Keratinocyte (primary cell): ENCODE measurements around the gene TENT4A. TPM values are rescaled to one million over a fixed set of nuclear protein-coding genes. Genes with fewer than 3 reads are reported as not detected.

Experiments
- DNase-seq: peaks from one replicate; pipeline ENCODE4 v3.0.0-alpha.2; 2011; ENCODE audit warnings: low read depth, missing footprints, low spot score
- FAIRE-seq: peaks from 2 replicates; lab custom pipeline; 2011; peaks lifted over from hg19 to GRCh38; lab: Jason Lieb, UNC
- H2AFZ ChIP-seq: 2 replicates; pipeline ENCODE4 v1.6.0; 2012; ENCODE audit warnings: low read length, control low read depth, inconsistent platforms; ENCODE audit not compliant: control insufficient read depth
- H3K27ac ChIP-seq: 2 replicates; pipeline ENCODE4 v1.5.1; 2011; ENCODE audit warnings: low read length; ENCODE audit not compliant: control insufficient read depth, insufficient read depth
- H3K27me3 ChIP-seq: 3 replicates; pipeline ENCODE4 v1.6.0; 2011; ENCODE audit warnings: low read length; ENCODE audit not compliant: control insufficient read depth, insufficient read depth; ENCODE audit errors: extremely low read depth
- H3K36me3 ChIP-seq, 2 experiments: 2 replicates in 1 of 2; 3 replicates in 1 of 2; pipeline ENCODE4 v1.5.1; 2011; ENCODE audit warnings: low read length in 2 of 2, mild to moderate bottlenecking in 1 of 2; ENCODE audit not compliant: control insufficient read depth in 2 of 2, insufficient read depth in 2 of 2; ENCODE audit errors: extremely low read depth in 1 of 2
- H3K4me1 ChIP-seq: 3 replicates; pipeline ENCODE4 v1.5.1; 2011; ENCODE audit warnings: low read length; ENCODE audit not compliant: control insufficient read depth, insufficient read depth; ENCODE audit errors: extremely low read depth
- H3K4me2 ChIP-seq: 3 replicates; pipeline ENCODE4 v1.6.0; 2011; ENCODE audit warnings: low read depth, low read length; ENCODE audit not compliant: control insufficient read depth, insufficient read depth; ENCODE audit errors: extremely low read depth
- H3K4me3 ChIP-seq, 3 experiments: fragments of 200-600 bp in 1 of 3; sonication (generic) in 1 of 3; 2 replicates in 2 of 3; 3 replicates in 1 of 3; pipeline ENCODE4 v1.5.1; 2011 to 2016; ENCODE audit warnings: low read length in 3 of 3, mild to moderate bottlenecking in 3 of 3, control low read depth in 2 of 3, inconsistent platforms in 1 of 3, low read depth in 1 of 3, mixed read lengths in 1 of 3, mixed run types in 1 of 3, moderate library complexity in 1 of 3; ENCODE audit not compliant: control insufficient read depth in 2 of 3, insufficient read depth in 2 of 3; ENCODE audit errors: extremely low read depth in 1 of 3
- H3K79me2 ChIP-seq: 2 replicates; pipeline ENCODE4 v1.6.0; 2012; ENCODE audit warnings: low read length; ENCODE audit not compliant: control insufficient read depth, insufficient read depth
- H3K9ac ChIP-seq: 3 replicates; pipeline ENCODE4 v1.6.0; 2011; ENCODE audit warnings: low read length; ENCODE audit not compliant: control insufficient read depth, insufficient read depth; ENCODE audit errors: extremely low read depth
- H3K9me1 ChIP-seq: 3 replicates; pipeline ENCODE4 v1.6.0; 2011; ENCODE audit warnings: low read length; ENCODE audit not compliant: control insufficient read depth, insufficient read depth; ENCODE audit errors: extremely low read depth
- H3K9me3 ChIP-seq: 2 replicates; pipeline ENCODE4 v1.5.1; 2012; ENCODE audit warnings: low read depth, low read length; ENCODE audit not compliant: control insufficient read depth
- H4K20me1 ChIP-seq: 3 replicates; pipeline ENCODE4 v1.6.0; 2011; ENCODE audit warnings: low read length; ENCODE audit not compliant: control insufficient read depth, insufficient read depth; ENCODE audit errors: extremely low read depth
- EZH2 ChIP-seq: IDR thresholded peaks from one replicate; pipeline ENCODE4 v1.6.1; 2012; ENCODE audit warnings: inconsistent platforms, mild to moderate bottlenecking, low read length, moderate library complexity
- dilution Hi-C: fragments of 300-500 bp; cut with MboI; formaldehyde crosslinking; loops from one replicate; pipeline ENCODE4 v1.7.0; 2020; ENCODE audit warnings: low sequenced_read_pairs; ENCODE audit not compliant: extremely low pct_ligation_motif_present
- polyA plus RNA-seq, 5 experiments: library from polyadenylated mRNA; depleted of rRNA in 3 of 5; stranded (reverse) in 3 of 5; stranded (forward) in 1 of 5; unstranded in 1 of 5; fragments of >200 nt; gene quantifications; 1 replicate in 1 of 5; 2 replicates in 3 of 5; 3 replicates in 1 of 5; pipeline versions ENCODE4 v1.2.1 to v1.2.3, GENCODE V29; 2011 to 2012; ENCODE audit warnings: missing spikeins in 2 of 5, low read depth in 1 of 5, low replicate concordance in 1 of 5
- TF ChIP-seq, protein P1 (sequence below), 3 experiments: IDR thresholded peaks in 1 of 3; conservative IDR thresholded peaks in 1 of 3; optimal IDR thresholded peaks in 1 of 3; 2 replicates in 2 of 3; 3 replicates in 1 of 3; pipeline versions ENCODE3 to v1.5.1; 2011; ENCODE audit warnings: low read length in 3 of 3, mild to moderate bottlenecking in 3 of 3, moderate library complexity in 2 of 3, control low read depth in 1 of 3, inconsistent platforms in 1 of 3; ENCODE audit not compliant: insufficient read depth in 2 of 3; ENCODE audit errors: extremely low read depth in 1 of 3

Gene TENT4A
- polyA plus RNA-seq, 1 donor (not counting 4 experiments of a cell fraction or from before 2014, with no cell fraction given), result 5.9 TPM

DNA sequence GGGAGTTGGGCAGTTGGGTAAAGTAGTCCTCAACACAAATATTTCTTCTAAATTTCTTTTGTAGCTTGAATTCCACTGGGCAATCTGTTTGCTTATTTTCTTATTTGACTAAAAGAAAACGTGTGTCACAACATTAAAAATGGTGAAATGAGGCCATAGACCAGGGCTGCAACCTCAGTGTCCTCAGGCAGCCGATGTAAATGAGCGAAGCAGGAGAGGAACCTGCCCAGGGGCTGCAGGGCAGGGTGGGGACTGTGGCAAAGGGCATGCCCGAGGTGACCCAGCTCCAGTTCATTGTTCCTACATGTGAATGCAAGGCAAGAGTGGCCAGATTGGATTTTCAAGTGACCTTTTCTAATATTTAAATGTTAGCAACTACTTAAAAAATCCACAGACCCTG is 74.7 kb downstream of the TENT4A start:
- Histone ChIP-seq H3K9me3 (no peaks in the 10 kb centered on the region), H3K4me1 (no peaks in the 10 kb centered on the region), H3K79me2 (no peaks in the 10 kb centered on the region), H3K27me3 (peaks cover 4% of the 10 kb centered on the region), H3K9ac (no peak overlapping the region), H3K4me3 (no peak overlapping the region), H4K20me1 (no peaks in the 10 kb centered on the region), H3K9me1 (no peaks in the 10 kb centered on the region), H2AFZ (no peak overlapping the region), H3K4me2 (no peak overlapping the region), H3K27ac (no peak overlapping the region), H3K36me3 (no peaks in the 10 kb centered on the region)
- no peak for FAIRE-seq
- TF ChIP-seq, protein P1, sequence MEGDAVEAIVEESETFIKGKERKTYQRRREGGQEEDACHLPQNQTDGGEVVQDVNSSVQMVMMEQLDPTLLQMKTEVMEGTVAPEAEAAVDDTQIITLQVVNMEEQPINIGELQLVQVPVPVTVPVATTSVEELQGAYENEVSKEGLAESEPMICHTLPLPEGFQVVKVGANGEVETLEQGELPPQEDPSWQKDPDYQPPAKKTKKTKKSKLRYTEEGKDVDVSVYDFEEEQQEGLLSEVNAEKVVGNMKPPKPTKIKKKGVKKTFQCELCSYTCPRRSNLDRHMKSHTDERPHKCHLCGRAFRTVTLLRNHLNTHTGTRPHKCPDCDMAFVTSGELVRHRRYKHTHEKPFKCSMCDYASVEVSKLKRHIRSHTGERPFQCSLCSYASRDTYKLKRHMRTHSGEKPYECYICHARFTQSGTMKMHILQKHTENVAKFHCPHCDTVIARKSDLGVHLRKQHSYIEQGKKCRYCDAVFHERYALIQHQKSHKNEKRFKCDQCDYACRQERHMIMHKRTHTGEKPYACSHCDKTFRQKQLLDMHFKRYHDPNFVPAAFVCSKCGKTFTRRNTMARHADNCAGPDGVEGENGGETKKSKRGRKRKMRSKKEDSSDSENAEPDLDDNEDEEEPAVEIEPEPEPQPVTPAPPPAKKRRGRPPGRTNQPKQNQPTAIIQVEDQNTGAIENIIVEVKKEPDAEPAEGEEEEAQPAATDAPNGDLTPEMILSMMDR (optimal IDR thresholded peaks at IDR 0.05 in 1 of 3, IDR thresholded peaks at IDR 0.05 in 1 of 3, conservative IDR thresholded peaks at IDR 0.05 in 1 of 3; ENCODE audit: extremely low read depth in 1 of 3, insufficient read depth in 2 of 3, low read length in 3 of 3), result no peak
- TF ChIP-seq EZH2, result no peak
- dilution Hi-C loops, result no loop called here
- DNase-seq, result no peak

DNA sequence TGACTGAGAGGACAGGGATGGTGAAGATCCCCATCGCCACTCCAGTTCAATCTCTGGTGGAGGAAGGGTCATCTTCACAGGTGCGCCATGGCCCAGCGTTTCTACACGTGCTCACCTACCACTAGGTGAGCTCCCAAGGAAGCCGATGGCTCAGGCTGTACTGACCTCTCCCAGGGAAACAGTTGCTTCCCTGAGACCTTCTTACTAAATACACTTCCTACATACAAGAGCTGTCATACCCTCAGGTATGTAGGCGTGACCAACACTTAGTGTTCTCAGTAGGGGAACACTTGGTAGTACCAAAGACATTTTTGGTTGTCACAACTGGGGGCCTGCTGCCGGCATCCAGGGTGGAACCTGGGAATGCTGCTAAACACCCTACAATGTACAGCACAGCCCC is 75.2 kb downstream of the TENT4A start:
- DNase-seq, result no peak
- dilution Hi-C loops, result no loop called here

More for the DNA sequence above, 75.2 kb downstream of the TENT4A start:
- Histone ChIP-seq H4K20me1 (no peaks in the 10 kb centered on the region), H3K9me3 (no peaks in the 10 kb centered on the region), H2AFZ (no peak overlapping the region), H3K4me1 (no peaks in the 10 kb centered on the region), H3K9me1 (no peaks in the 10 kb centered on the region), H3K9ac (no peak overlapping the region), H3K4me2 (no peak overlapping the region), H3K27me3 (peaks cover 9% of the 10 kb centered on the region), H3K4me3 (no peak overlapping the region), H3K79me2 (no peaks in the 10 kb centered on the region), H3K27ac (no peak overlapping the region), H3K36me3 (no peaks in the 10 kb centered on the region)
- no peak for TF ChIP-seq EZH2
- TF ChIP-seq, protein P1 (optimal IDR thresholded peaks at IDR 0.05 in 1 of 3, IDR thresholded peaks at IDR 0.05 in 1 of 3, conservative IDR thresholded peaks at IDR 0.05 in 1 of 3; ENCODE audit: extremely low read depth in 1 of 3, insufficient read depth in 2 of 3, low read length in 3 of 3), result no peak
- no peak for FAIRE-seq
